Measurements from ENCODE around the gene CCDC15.

DNA sequence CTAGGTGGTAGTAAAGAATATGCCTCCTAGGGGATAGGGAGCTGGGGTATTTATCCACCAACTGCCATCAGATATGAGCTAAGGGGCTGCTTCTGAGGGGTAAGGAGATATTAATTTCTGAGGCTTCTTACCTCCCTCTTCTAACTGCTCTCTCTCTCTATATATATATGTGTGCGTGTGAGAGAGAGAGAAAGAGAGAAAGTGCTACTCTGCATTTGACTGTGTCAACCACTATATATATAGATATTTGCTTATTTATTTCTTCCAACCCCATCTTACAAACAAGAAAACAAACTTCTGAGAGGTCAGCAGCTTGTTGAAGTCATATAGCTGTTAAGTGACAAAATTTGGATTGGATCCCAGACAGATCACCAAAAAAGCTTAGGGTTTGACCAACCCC is 12.3 kb upstream of the CCDC15 start:
- TF ChIP-seq POLR2A (IDR thresholded peaks at IDR 0.05; ENCODE audit: low read depth) (no peak), CTCF (IDR thresholded peaks at IDR 0.05) (no peak), POLR2AphosphoS5 (IDR thresholded peaks at IDR 0.05) (no peak)

Measured in esophagus muscularis mucosa (tissue), 3 donors.